NCI-H748 (cell line): ENCODE measurements around the gene LAMC3.

Source experiments
- DNase-seq: peaks from one replicate; lab custom pipeline; 2025; ENCODE audit not compliant: unreplicated experiment; lab: John Stamatoyannopoulos, UW

The LAMC3 gene

DNA sequence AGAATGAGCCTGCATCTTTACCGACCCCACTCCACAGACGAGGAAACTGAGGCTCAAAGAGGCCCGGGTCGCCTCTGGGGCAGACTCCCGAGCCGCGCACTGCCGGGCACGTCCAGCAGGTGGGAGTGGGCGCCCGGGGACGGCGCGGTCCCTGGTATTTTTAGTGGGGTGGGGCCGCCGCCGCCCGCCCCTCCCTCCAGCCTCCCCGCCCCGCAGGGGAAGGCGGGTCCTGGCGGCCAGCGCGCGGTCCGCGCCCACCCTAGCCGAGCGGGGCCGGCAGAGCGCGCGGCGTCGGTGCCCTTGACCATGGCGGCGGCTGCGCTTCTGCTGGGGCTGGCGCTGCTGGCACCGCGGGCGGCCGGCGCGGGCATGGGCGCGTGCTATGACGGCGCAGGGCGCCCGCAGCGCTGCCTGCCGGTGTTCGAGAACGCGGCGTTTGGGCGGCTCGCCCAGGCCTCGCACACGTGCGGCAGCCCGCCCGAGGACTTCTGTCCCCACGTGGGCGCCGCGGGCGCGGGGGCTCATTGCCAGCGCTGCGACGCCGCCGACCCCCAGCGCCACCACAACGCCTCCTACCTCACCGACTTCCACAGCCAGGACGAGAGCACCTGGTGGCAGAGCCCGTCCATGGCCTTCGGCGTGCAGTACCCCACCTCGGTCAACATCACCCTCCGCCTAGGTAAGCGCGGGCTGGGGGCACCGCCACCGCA is at the start of gene LAMC3:
TSS of gene LAMC3 (plus strand) at position 266 of the 710 bp plus-strand sequence. CDS start at position 307, 41 bp downstream.
- DNase-seq, result peak; percentile 76

DNA sequence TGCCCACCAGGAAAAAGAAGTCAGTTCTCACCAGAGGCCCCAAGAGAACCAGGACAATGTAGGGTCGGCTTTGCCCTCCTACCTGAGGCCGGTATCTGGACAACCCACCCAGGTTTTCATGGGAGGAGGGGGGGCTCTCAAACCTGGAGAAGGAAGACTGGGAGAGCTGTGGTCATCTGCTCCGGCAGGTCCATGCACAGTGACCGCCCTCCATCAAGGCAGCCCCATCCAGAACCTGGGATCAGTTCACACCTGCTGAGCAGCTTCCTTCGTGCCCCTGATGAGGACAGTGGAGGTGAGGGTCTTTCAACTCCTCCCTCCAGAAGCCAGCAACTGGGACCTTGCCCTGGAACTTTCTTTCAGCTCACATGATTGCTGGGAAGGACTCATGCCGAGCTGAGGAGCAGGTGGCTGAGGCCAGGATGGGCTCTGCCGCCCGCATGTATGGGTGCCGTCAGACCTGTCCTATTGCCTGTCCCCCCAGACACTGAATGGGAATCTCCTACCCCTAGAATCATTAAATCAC is 49.1 kb upstream of the LAMC3 start:
- DNase-seq, result no peak

DNA sequence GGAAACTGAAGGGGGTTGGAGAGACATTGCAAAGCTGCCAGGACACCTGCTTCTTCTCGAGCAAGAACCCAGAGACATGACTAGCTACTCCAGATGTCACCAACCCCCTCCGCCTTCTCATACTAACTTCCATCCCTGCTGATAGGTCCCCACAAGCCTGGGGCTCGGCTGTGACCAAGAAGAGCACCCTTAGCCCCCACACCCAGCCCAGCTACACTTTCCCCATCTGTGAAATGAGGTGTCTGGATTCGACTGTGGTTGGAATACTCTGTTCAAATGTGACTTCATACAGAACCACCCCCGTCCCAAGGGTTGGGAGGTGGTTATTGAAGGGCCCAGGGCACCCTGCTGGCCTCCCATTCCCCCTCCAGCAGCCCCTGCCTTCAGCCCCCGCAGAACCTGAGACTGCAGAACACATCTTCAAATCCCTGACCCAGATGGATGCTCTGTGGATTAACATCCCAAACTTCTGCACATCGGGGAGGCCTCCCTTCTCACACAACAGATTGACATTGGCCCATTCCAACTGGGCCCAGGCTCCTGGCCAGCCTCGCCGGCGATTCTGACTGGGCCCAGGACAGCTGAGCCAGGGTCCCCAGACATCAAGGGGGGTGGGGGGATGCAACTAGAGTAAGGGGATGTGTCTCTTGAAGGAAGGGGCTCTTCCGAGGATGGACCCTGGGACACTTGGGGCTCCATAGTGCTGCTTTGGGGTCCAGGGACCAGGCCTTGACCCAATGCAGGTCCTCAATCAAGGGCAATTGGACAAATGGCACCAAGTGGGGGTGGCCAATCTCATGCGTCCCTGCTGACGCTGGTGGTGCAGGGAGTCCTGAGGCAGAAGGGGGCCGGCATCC is 48.2 kb upstream of the LAMC3 start:
- no peak for DNase-seq

DNA sequence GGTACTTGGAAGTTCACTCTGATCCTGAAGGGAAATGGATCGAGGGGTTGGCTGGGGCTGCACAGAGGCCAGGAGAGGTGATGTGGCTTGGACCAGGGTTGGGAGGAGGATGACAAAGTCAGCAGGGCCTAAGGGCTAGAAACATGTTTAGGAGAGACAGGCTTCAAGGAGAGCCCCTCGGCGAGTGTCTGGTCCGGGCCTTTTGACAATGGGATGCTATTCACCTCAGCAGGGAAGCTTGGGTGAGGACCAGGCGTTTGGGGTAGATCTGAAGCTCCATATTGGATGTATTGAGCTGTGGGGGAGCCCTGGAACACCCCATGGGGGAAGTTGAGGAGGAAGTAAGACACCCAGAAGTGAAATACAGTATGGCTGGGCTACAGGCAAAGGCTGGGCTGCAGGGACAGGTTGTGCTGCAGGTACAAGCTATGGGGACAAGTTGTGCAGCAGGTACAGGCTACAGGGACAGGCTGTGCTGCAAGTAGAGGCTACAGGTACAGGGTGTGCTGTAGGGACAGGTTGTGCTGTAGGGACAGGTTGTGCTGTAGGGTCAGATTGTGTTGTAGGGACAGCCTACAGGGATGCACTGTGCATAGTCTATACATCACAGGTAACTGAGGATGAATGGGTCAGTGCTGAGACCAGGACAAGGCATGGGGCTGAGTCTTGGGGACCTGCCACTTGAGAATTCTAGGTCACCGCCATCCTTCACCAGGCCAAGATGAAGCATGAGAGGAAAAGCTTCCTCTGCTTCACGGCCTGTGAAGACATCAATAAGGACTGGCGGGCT is 47.3 kb upstream of the LAMC3 start:
- DNase-seq, result no peak

DNA sequence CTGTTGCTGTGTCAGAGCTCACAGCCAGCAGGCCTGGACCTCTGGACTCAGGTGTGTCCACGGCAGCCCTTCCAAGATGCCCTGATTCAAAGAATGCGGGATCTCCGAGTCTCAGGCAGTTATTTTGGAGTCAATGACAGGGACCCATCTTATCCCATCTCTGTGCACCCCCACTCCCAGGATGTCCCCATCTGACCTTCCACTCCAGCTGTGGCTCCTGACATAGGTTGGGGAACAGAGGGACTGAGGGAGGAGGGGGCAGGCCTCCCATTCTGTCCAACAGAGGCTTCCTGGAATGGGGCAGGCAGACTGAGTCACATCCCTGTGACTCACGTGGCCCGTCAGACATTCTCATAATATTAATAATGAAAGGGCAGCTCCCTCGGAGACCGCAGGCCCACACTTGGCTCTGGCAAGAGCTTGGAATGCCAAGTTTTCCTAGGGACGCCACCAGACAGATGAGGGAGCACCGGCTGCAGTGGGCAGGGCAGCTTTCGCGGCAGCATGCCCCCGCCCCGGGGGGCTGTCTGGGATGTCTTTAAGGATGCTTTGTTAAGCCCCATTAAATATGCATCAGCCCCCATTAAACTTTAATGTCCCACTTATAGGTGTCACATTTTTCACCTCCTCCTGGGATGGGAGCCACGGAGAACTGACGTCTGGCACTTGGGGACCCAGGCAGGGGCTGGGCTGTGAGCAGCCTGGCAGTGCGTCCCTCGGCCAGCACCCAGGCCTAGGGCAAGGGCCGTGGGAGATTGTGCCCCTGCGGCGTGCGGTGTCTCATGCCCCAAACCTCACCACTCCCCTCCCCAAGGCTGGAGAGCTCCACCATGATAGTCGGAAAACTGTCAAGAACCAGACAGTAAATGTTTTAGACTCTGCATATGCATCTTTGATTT is 46.3 kb upstream of the LAMC3 start:
- DNase-seq, result no peak

DNA sequence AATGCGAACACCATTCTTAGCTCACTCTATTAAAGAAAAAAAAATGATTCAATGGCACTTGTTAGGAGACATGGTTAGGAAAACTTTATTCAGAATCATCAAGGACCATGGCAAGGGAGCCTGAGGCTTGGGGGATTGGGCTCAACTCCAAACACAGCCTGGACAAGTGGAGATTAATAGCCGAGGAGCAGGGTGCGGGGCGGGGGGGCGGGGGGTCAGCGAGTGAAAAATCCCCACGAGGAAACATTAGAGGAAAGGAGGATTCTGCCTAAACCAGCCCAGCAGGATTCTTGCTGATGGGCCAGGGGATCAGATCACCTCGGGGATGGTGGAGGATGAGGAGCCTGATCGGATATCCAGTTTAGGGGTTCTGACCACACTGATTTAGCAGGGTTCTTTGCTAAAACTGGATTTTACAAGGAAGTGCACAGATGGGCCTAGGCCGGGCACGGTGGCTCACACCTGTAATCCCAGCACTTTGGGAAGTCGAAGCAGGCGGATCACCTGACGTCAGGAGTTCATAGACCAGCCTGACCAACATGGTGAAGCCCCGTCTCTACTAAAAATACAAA is 45.6 kb upstream of the LAMC3 start:
- no peak for DNase-seq

DNA sequence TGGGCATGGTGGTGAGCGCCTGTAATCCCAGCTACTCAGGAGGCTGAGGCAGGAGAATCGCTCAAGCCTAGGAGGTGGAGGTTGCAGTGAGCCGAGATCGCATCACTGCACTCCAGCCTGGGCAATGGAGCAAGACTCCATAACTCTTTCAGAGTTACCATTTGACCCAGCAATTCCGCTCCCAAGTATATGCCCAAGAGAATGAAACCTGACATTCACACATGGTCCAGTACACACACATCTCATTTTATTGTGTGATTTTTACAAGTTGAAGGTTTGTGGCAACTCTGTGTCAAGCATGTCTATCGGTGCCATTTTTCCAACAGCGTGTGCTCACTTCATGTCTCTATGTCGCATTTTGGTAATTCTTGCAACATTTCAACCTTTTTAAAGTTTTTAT is 45.1 kb upstream of the LAMC3 start:
- DNase-seq, result no peak

DNA sequence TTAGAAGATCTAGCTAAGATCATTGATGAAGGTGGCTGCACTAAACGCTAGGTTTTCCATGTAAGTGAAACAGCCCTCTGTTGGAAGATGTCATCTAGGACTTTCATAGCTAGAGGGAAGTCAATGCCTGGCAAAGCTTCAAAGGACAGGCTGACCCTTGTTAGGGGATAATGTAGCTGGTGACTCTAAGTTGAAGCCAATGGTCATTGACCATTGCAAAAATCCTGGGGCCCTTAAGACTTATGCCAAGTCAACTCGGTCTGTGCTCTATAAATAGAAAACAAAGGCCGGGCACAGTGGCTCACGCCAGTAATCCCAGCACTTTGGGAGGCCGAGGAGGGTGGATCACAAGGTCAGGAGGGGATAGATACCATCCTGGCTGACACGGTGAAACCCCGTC is 43.3 kb upstream of the LAMC3 start:
- DNase-seq, result no peak

DNA sequence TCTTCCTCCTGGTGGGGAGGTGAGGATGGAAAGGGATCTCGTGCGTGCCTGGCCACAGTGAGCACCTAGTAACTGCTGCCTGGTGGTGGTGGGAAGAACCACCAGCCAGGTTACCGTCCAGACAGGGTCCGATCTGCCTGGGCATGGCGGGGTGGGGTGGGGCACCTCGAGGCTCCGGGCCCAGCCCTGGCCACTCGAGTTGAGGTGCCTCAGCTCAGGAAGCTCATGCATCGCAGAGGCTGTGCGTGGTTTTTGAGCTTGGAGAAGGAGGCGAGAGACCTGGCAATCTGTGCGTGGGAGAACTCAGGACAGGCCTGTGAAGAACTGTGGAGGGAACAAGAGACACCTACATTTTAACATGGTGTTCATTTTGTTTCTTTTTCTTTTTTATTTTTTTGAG is 38.9 kb upstream of the LAMC3 start:
- DNase-seq, result no peak

DNA sequence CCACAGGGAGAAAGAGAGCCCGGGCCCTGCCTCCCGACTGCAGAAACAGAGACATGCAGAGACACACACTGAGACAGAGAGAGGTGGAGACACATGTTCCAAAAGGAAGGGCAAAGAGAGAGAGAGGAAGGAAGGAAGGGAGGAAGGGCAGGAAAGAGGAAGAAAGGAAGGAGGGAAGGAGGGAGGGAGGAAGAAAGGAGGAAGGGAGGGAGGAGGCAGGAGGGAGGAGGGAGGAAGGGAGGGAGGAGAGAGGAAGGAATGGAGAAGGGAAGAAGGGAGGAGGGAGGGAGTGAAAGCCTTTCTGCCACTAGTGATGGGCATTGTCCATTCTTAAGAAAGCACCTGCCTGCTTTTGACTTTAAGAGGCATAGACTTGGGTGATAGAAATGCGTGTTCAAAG is 38.1 kb upstream of the LAMC3 start:
- no peak for DNase-seq

DNA sequence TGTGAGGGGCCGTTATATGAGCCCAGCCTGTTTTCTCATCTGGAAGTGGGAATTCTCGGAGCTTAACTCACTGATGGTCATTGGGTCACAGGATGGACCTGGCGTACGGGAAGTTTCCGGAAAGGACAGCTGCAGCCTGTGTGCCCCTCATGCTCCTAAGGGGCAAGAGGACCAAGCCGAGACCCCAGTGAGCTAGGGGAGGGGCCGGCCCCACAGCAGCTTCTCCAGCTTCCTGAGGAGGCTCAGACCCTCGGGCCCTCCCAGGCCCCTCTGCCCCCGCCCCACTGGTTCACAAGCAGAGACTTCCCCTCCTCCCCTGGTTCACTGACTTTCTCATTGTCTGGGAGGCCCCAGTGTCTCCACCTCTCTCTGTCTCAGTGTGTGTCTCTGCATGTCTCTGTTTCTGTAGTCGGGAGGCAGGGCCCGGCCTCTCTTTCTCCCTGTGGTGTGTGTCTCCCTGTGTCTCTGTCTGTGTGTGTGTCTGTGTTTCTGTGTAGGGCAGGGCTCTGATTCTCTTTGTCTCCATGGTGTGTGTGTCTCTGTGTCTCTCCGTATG is 37.6 kb upstream of the LAMC3 start:
- no peak for DNase-seq

DNA sequence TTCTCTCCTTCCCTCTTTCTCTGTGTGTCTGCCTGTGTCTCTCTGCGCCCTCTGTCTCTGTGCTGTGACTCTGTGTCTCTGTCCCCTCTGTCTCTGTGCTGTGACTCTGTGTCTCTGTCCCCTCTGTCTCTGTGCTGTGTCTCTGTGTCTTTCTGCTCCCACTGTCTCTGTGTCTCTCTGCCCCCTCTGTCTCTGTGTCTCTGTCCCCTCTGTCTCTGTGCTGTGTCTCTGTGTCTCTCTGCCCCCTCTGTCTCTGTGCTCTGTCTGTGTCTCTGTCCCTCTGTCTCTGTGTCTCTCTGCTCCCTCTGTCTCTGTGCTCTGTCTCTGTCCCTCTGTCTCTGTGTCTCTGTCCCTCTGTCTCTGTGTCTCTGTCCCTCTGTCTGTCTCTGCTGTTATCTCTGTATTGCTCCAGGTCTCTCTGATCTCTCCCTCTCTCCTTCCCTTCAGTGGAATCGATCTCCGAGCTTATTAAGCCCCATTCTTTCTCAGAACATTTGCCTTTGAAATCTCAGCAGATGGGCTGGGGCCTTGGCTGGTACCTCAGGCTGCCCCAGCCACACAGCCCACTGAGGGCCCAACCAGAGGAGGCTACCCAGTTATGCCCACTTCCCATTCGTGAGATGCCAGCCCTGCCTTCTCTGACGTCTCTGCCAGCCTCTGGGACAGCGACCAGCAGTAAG is 36.6 kb upstream of the LAMC3 start:
- no peak for DNase-seq

DNA sequence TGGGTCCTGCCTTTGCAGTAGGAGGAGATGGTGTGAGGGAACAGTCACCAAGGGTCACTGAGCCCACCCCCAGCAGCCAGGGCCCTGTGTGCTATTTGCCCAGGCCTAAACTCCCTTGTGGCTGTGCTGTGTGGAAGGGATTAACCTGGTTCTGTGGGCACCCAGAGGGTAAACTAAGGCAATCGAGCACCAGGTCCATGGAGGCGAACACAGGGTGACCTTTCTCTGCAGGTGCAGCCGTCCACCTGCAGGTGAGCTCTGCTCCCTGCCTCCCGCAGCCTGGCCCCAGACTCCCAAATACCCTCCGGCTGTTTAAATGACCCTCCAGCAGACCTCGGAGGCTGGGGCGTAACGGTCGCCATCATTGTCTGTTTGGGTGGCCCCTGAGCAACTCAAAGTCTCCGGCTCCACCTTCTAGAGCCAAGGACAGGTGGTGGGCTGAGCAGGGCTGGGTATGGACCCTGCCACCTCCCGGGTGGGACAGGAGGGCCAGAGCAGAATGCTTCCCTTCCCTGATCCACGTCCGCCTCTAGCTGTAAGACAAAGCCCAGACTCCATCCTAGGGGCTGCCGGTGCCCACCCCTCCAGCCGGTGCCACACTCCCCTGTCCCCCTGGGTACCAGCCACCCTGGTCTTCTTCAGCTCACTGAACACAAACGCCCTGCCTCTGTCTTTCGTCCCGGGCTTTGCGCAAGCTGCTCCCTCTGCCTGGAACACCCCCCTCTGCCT is 35.9 kb upstream of the LAMC3 start:
- no peak for DNase-seq

DNA sequence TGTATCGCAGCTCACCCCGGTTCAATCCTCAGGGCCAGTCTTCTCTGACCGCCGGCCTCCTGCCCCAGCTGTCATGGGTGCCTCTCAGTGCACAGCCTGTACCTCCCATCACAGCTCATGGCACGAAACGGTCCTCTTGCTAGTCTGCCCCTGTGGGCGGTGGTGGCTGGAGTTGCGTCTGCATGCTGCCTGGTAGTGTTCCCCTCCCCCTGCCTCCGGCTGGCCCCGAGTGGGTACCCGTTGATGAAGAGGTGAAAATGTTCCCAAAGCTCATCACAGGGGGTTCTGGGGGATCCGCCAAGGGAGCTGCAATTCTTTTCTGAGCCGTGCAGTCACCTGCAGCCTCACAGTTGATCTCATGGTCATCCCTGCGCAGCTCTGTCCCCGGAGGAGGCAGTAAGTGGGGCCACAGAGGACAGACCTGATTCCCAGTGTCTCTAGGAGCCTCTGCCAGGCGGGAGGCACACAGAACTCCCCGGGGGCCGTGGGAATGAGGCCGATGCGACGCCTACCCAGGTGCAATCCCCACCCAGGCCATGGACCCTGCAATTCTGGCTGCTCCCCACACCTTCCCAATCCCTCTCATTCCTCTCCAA is 35.2 kb upstream of the LAMC3 start:
- no peak for DNase-seq

DNA sequence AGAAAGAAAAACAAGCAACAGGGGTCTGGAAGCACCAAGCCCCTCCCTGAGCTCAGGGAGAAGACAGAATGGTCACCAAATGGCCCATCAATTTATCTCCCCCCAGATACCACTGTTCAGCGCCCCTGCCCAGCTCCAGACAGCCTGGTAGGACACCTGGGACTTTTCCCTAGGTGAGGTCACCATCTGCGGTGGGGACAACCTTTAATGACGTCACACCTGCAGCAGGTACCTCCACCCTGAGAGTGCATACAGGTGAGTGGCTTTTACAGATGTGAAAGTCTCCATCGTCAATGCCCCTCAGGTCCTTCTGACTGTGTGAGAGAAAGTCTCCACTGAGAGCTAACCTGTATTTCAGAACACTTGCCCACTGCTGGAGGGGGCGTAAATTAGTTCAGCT is 34.3 kb upstream of the LAMC3 start:
- DNase-seq, result no peak

DNA sequence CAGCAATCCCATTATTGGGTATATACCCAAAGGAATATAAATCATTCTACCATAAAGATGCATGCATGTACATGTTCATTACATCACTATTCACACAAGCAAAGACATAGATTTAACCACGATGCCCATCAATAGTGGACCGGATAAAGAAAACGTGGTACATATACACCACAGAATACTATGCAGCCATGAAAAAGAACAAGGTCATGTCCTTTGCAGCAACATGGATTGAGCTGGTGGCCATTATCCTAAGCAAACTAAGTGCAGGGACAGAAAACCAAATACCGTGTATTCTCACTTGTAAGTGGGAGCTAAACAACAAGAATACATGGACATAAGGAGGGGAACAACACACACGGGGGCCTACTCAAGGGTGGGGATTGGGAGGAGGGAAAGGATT is 33.8 kb upstream of the LAMC3 start:
- DNase-seq, result no peak

DNA sequence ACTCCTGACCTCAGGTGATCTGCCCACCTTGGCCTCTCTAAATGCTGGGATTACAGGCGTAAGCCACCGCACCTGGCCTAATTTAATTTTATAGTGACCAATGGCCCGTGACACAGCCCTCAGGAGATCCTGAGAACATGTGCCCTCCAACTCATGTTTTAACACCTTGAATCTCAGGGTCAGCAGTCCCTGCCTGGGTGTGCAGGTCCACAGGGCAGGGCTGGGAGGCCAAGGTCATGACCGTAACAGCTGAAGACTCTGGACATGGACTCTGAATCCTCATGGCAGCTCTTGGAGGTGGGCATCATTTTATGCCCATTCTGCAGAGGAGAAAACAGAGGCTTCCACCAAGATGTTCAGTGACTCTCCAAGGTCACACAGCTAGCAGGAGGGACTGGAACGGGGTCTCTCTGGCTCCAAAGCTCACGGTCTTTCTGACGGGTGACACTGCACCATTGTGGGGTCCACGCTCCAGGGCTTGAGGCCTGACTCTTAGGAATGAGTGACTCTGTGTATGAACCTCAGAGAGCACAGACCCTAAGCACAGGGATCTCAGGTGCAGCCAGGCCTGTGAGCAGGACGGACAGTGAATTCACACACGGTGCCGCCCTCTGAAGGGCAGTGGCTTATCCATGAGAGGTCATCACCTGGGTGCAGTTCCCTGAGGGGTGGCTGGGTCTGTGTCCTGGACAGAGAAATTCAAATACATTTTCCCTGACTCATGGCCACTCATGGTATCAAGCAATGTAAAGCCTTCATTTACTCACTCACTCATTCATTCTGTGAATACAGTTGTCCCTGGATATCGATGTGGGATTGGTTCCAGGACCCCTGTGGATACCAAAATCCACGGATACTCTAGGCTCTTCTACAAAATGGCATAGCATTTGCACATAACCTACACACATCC is 32.8 kb upstream of the LAMC3 start:
- DNase-seq, result no peak
